A549 (cell line): Measurements from ENCODE around the gene SLC39A11. TPM values are rescaled to one million over a fixed set of nuclear protein-coding genes. Genes with fewer than 3 reads are reported as not detected.

Experiments
- ATAC-seq, 2 experiments: fragments of 200-7000 bp in 1 of 2; fragments of >200 bp in 1 of 2; cut with Nextera tagmentation in 1 of 2; cut with Tn5 transposase in 1 of 2; 3 replicates each; pipeline versions ENCODE4 v1.8.0 to v1.9.1; 2018 to 2020; ENCODE audit warnings: mild to moderate bottlenecking in 1 of 2, moderate library complexity in 1 of 2
- CTCF ChIA-PET: fragments of 300-600 bp; sonication (Branson Sonifier 250); formaldehyde crosslinking; extraction: SDS; loops from one replicate; lab custom pipeline; 2021; ENCODE audit warnings: antibody characterized with exemption, inconsistent platforms; lab: Yijun Ruan, JAX
- POLR2A ChIA-PET: fragments of 350-600 bp; formaldehyde crosslinking; extraction: SDS; loops from one replicate; lab custom pipeline; 2021; ENCODE audit warnings: antibody characterized with exemption, inconsistent platforms; lab: Yijun Ruan, JAX
- DNase-seq, 2 experiments: peaks; one replicate each; pipeline versions ENCODE4 v3.0.0 to v3.0.0-alpha.2; 2011 to 2016; ENCODE audit warnings: low read depth in 1 of 2, low spot score in 1 of 2
- FAIRE-seq: peaks from 2 replicates; lab custom pipeline; 2011; peaks lifted over from hg19 to GRCh38; lab: Jason Lieb, UNC
- H3K27ac ChIP-seq, 2 experiments: fragments of >200 bp; sonication (Bioruptor Twin); formaldehyde crosslinking; 3 replicates each; pipeline ENCODE4 v1.5.1; 2016 to 2017
- H3K4me1 ChIP-seq: fragments of >200 bp; sonication (Bioruptor Twin); formaldehyde crosslinking; 3 replicates; pipeline ENCODE4 v1.6.1; 2016
- H3K4me2 ChIP-seq: fragments of >200 bp; sonication (Bioruptor Twin); formaldehyde crosslinking; 3 replicates; pipeline ENCODE4 v1.6.1; 2016
- H3K4me3 ChIP-seq: fragments of >200 bp; sonication (Bioruptor Twin); formaldehyde crosslinking; 3 replicates; pipeline ENCODE4 v1.5.1; 2016
- H3K9me3 ChIP-seq: fragments of >200 bp; sonication (Bioruptor Twin); formaldehyde crosslinking; 3 replicates; pipeline ENCODE4 v1.6.1; 2016
- ATOH8 ChIP-seq: fragments of 250-450 bp; sonication (Bioruptor Pico); IDR thresholded peaks from 2 replicates; pipeline ENCODE4 v1.5.0; 2020; ENCODE audit warnings: low read depth, mild to moderate bottlenecking, moderate library complexity
- BCL3 ChIP-seq: fragments of >200 bp; sonication (Bioruptor Twin); formaldehyde crosslinking; IDR thresholded peaks from 3 replicates; pipeline ENCODE4 v1.6.1; 2016
- BHLHE40 ChIP-seq: IDR thresholded peaks from 2 replicates; pipeline ENCODE4 v1.6.1; 2012; ENCODE audit warnings: low read depth, low read length, inconsistent platforms
- CBX2 ChIP-seq: fragments of 200-600 bp; sonication (generic); IDR thresholded peaks from 2 replicates; pipeline ENCODE4 v1.6.1; 2016; ENCODE audit warnings: low read depth, mild to moderate bottlenecking, borderline replicate concordance
- E2F6 ChIP-seq: IDR thresholded peaks from 2 replicates; pipeline ENCODE4 v1.6.1; 2012; ENCODE audit warnings: low read depth, borderline replicate concordance
- EHF ChIP-seq: fragments of 250-450 bp; sonication (Bioruptor Pico); IDR thresholded peaks from 2 replicates; pipeline ENCODE4 v1.5.0; 2020; ENCODE audit warnings: mild to moderate bottlenecking
- EP300 ChIP-seq, 2 experiments: fragments of >200 bp; sonication (Bioruptor Twin); formaldehyde crosslinking; IDR thresholded peaks; 2 replicates in 1 of 2; 3 replicates in 1 of 2; pipeline ENCODE4 v1.6.1; 2016 to 2017
- ESRRA ChIP-seq: fragments of 150-350 bp; IDR thresholded peaks from 2 replicates; pipeline ENCODE4 v1.6.1; 2014; ENCODE audit warnings: mild to moderate bottlenecking, low read length, borderline replicate concordance
- FOSL2 ChIP-seq, 2 experiments: fragments of 450-650 bp in 1 of 2; fragments of >200 bp in 1 of 2; sonication (Bioruptor Twin) in 1 of 2; formaldehyde crosslinking; IDR thresholded peaks; 2 replicates each; pipeline versions ENCODE4 v1.5.0 to v1.6.1; 2016 to 2020; ENCODE audit warnings: mild to moderate bottlenecking in 1 of 2, moderate library complexity in 1 of 2
- HOXB13 ChIP-seq: fragments of 250-450 bp; sonication (Bioruptor Pico); IDR thresholded peaks from 2 replicates; pipeline ENCODE4 v1.5.0; 2020; ENCODE audit warnings: low read depth, mild to moderate bottlenecking, moderate library complexity
- JUN ChIP-seq, 2 experiments: fragments of >200 bp; sonication (Bioruptor Twin); formaldehyde crosslinking; IDR thresholded peaks; 2 replicates in 1 of 2; 3 replicates in 1 of 2; pipeline ENCODE4 v1.6.1; 2016 to 2017
- KDM1A ChIP-seq: fragments of 200-600 bp; sonication (generic); IDR thresholded peaks from 2 replicates; pipeline ENCODE4 v1.6.1; 2016; ENCODE audit warnings: low read depth, mild to moderate bottlenecking
- KDM5A ChIP-seq: fragments of 200-600 bp; sonication (generic); IDR thresholded peaks from 2 replicates; pipeline ENCODE4 v1.6.1; 2016; ENCODE audit warnings: antibody characterized with exemption, mild to moderate bottlenecking
- MAFK ChIP-seq: fragments of 450-650 bp; IDR thresholded peaks from 2 replicates; pipeline ENCODE4 v1.6.1; 2014; ENCODE audit not compliant: partially characterized antibody
- NFE2L2 ChIP-seq: fragments of 150-350 bp; conservative IDR thresholded peaks from 2 replicates; pipeline ENCODE4 v1.6.1; 2014; ENCODE audit warnings: low read length
- PBX3 ChIP-seq: IDR thresholded peaks from 2 replicates; pipeline ENCODE4 v1.6.1; 2012
- POLR2AphosphoS2 ChIP-seq: conservative IDR thresholded peaks from 2 replicates; pipeline ENCODE4 v1.6.1; 2012; ENCODE audit warnings: low read length, improper control_type of control experiment, inconsistent platforms
- RARB ChIP-seq: fragments of 250-450 bp; sonication (Bioruptor Pico); IDR thresholded peaks from 2 replicates; pipeline ENCODE4 v1.8.0; 2021; ENCODE audit warnings: mild to moderate bottlenecking, moderate library complexity
- RFX5 ChIP-seq: fragments of 450-650 bp; IDR thresholded peaks from 2 replicates; pipeline ENCODE4 v1.7.1; 2014; ENCODE audit warnings: antibody characterized with exemption, mild to moderate bottlenecking, moderate library complexity
- TFCP2L1 ChIP-seq: fragments of 250-450 bp; sonication (Bioruptor Pico); IDR thresholded peaks from 2 replicates; pipeline ENCODE4 v1.5.0; 2021; ENCODE audit warnings: mild to moderate bottlenecking
- USF2 ChIP-seq: fragments of 450-650 bp; IDR thresholded peaks from 2 replicates; pipeline ENCODE4 v1.6.1; 2014; ENCODE audit warnings: antibody characterized with exemption
- ZNF302 ChIP-seq: fragments of 250-450 bp; sonication (Bioruptor Pico); IDR thresholded peaks from 2 replicates; pipeline ENCODE4 v1.9.0; 2021; ENCODE audit warnings: inconsistent platforms, mild to moderate bottlenecking, moderate library complexity
- WGBS: methylation state at CpG from one replicate; pipeline ENCODE4 v1.1.6; 2017; ENCODE audit errors: missing lambda C conversion rate; 5-methylcytosine and 5-hydroxymethylcytosine counted together
- polyA plus RNA-seq, 4 experiments: library from polyadenylated mRNA; depleted of rRNA in 3 of 4; stranded (reverse); fragments of >200 nt; fragmentation: RNase III in 1 of 4; extraction: RNeasy Plus Mini Kit Qiagen cat#74134 plus additional on column Dnase treatment in 1 of 4; gene quantifications; 2 replicates in 3 of 4; 3 replicates in 1 of 4; pipeline ENCODE4 v1.2.3, GENCODE V29; 2011 to 2017

Gene SLC39A11
- polyA plus RNA-seq, 2 of the 4 experiments (the other 2 are of a cell fraction): 18.4 to 25.2 TPM

GRCh38 chr17:72756256-72756655 lies 336.2 kb downstream of the SLC39A11 start:
- DNase-seq (no peak), FAIRE-seq (peak; percentile 49), ATAC-seq (no peak)
- no peak overlapping the region for H3K4me3 ChIP-seq
- no peak overlapping the region for H3K4me2 ChIP-seq
- no peak overlapping the region for H3K27ac ChIP-seq
- TF ChIP-seq MAFK (peak; percentile 87), BHLHE40 (no peak)
- TF ChIP-seq, all 56 proteins: peak for 1
- Histone ChIP-seq H3K9me3 (no peaks in the 10 kb centered on the region), H3K4me1 (no peaks in the 10 kb centered on the region)
- 88% methylated on average over 3 of the region's 3 CpGs for WGBS
- ChIA-PET CTCF (interaction anchor here (0.6 to 1.0 kb wide), 2 partner anchors 196 to 437 kb away, joined by 3 read pairs; partner anchors contain the start of gene COG1), POLR2A (no interaction called here)

GRCh38 chr17:72754513-72754912 lies 338.0 kb downstream of the SLC39A11 start:
- ChIA-PET CTCF (no interaction called here), POLR2A (no interaction called here)
- no peak overlapping the region for H3K4me2 ChIP-seq
- ATAC-seq: no peak
- no peak overlapping the region for H3K4me3 ChIP-seq
- no peaks in the 10 kb centered on the region for H3K4me1 ChIP-seq
- no peaks in the 10 kb centered on the region for H3K9me3 ChIP-seq
- TF ChIP-seq RARB (CRISPR knock-in tag): no peak
- TF ChIP-seq PBX3: no peak
- no peak for TF ChIP-seq USF2
- no peak for TF ChIP-seq EHF (CRISPR knock-in tag)
- TF ChIP-seq E2F6: no peak
- no peak for TF ChIP-seq ESRRA
- TF ChIP-seq KDM1A: no peak
- TF ChIP-seq BCL3: no peak
- TF ChIP-seq CBX2: no peak
- no peak for TF ChIP-seq TFCP2L1 (CRISPR knock-in tag)
- no peak for TF ChIP-seq FOSL2 (IDR thresholded peaks at IDR 0.05)
- TF ChIP-seq FOSL2 (CRISPR knock-in tag; IDR thresholded peaks at IDR 0.05): no peak
- TF ChIP-seq JUN (IDR thresholded peaks at IDR 0.05): no peak
- TF ChIP-seq ATOH8 (CRISPR knock-in tag): no peak
- TF ChIP-seq POLR2AphosphoS2: no peak
- TF ChIP-seq KDM5A: no peak
- TF ChIP-seq EP300 (IDR thresholded peaks at IDR 0.05): no peak
- TF ChIP-seq RFX5: no peak
- no peak for TF ChIP-seq ZNF302
- TF ChIP-seq NFE2L2: no peak
- TF ChIP-seq HOXB13 (CRISPR knock-in tag): no peak
- WGBS: 88% methylated on average over 6 of the region's 6 CpGs
- no peak for DNase-seq
- FAIRE-seq: no peak
- H3K27ac ChIP-seq: no peak overlapping the region
